Measurements from ENCODE around the gene SLC18A3. TPM values are rescaled to one million over a fixed set of nuclear protein-coding genes. Genes with fewer than 3 reads are reported as not detected.

The SLC18A3 gene
- total RNA-seq, 3 donors from 2014 or later = not detected

- H3K4me3 ChIP-seq = no peak overlapping the region
- H3K27me3 ChIP-seq = peaks cover 0 to 51% of the 10 kb centered on the region in 2 donors
- H3K27ac ChIP-seq = no peak overlapping the region
- intact Hi-C loops (cut with DNase I; ENCODE audit: low total_unique reads) = no loop called here
- no peak for TF ChIP-seq POLR2A (IDR thresholded peaks at IDR 0.05)
- no peak for TF ChIP-seq POLR2AphosphoS5 (IDR thresholded peaks at IDR 0.05)
- no peak for TF ChIP-seq CTCF (IDR thresholded peaks at IDR 0.05)
- no peaks in the 10 kb centered on the region for H3K9me3 ChIP-seq
- no peak for DNase-seq (ENCODE audit: low spot score in 2 of 2)
- H3K4me1 ChIP-seq = no peaks in the 10 kb centered on the region
- H3K36me3 ChIP-seq = no peaks in the 10 kb centered on the region
Measured at GRCh38 chr10:49601857-49602256, 8.3 kb upstream of the SLC18A3 start.

DNA sequence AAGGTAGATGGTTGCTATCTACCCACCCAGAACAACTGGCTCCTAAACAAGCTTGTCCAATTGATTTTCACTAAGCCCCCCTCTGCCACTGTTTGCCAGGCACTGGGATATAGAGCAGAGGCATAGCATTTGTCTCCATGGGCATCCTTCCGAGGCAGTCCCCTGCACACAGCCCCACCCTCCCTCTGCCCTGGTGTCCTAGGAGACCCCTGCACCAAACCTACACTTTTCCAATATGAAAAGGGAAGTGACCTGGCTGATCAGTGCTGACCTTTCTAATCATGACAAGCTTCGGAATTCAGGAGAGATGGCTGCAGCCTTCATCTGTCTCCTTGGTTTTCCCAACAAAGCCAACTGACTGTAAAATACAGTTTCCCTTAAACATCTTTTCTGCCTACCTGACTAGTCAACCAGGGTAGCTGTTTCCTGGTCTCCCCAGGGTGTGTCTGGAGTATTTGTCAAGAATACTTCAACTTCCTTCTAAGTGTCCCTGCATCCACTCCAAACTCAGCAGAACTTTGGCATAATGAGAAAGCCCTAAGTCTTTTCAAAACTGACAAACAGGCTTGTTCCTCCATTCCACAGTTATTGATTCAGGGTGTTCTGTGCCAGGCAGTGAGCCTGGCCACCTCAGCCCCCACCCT is 7.6 kb upstream of the SLC18A3 start:
- Histone ChIP-seq H3K4me1 (no peaks in the 10 kb centered on the region), H3K27ac (no peak overlapping the region), H3K4me3 (no peak overlapping the region), H3K36me3 (no peaks in the 10 kb centered on the region), H3K9me3 (no peaks in the 10 kb centered on the region), H3K27me3 (peaks cover 0 to 57% of the 10 kb centered on the region in 2 donors)
- TF ChIP-seq POLR2A (IDR thresholded peaks at IDR 0.05) (no peak), POLR2AphosphoS5 (IDR thresholded peaks at IDR 0.05) (no peak), CTCF (IDR thresholded peaks at IDR 0.05) (no peak)
- intact Hi-C loops (cut with DNase I; ENCODE audit: low total_unique reads) = no loop called here
- DNase-seq (ENCODE audit: low spot score in 2 of 2) = no peak

- no peak for TF ChIP-seq POLR2A (IDR thresholded peaks at IDR 0.05)
- TF ChIP-seq CTCF (IDR thresholded peaks at IDR 0.05) = no peak
- no peak for TF ChIP-seq POLR2AphosphoS5 (IDR thresholded peaks at IDR 0.05)
- DNase-seq (ENCODE audit: low spot score in 2 of 2) = no peak
- Histone ChIP-seq H3K36me3 (no peaks in the 10 kb centered on the region), H3K4me3 (no peak overlapping the region), H3K9me3 (no peaks in the 10 kb centered on the region), H3K27me3 (peaks cover 7 to 72% of the 10 kb centered on the region in 2 donors), H3K27ac (no peak overlapping the region), H3K4me1 (no peaks in the 10 kb centered on the region)
- intact Hi-C loops (cut with DNase I; ENCODE audit: low total_unique reads) = no loop called here
Measured at GRCh38 chr10:49605216-49605938, 4.7 kb upstream of the SLC18A3 start.

DNA sequence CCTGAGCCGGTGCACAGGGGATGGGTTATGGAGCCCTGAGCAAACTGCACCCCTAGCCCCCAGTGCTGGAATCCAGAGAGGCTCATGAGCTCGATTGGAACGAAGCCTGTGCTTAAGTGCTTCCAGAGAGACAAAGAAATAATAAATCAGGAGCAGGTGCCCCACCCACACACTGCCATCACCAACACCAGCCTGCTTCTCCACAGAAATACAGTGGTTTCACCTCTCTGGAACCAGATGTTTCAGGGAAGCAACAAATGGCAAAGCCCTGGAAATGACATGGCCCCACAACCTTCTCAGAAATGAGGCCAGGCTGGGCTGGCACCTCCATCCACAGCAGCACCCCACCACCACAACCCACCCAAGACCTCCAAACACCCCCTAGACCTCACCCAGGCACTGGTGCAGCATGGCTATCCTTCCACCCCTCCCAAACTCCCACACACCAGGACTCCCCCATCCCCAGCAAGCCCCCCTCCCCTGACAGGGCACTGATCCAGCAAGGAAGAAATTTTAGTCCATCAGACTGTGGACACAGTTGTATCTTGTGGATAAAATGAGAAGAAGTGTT is 4.1 kb upstream of the SLC18A3 start:
- no peak overlapping the region for H3K27ac ChIP-seq
- TF ChIP-seq CTCF (IDR thresholded peaks at IDR 0.05) (no peak), POLR2AphosphoS5 (IDR thresholded peaks at IDR 0.05) (no peak)
- peaks cover 0 to 2% of the 10 kb centered on the region in 2 donors for H3K4me1 ChIP-seq
- DNase-seq (ENCODE audit: low spot score in 2 of 2) = peak in 1 of 2 donors; percentile 40
- H3K27me3 ChIP-seq = peaks cover 7 to 79% of the 10 kb centered on the region in 2 donors
- no peaks in the 10 kb centered on the region for H3K9me3 ChIP-seq
- intact Hi-C loops (cut with DNase I; ENCODE audit: low total_unique reads) = no loop called here
- no peak overlapping the region for H3K4me3 ChIP-seq
- H3K36me3 ChIP-seq = no peaks in the 10 kb centered on the region

- peaks cover 0 to 2% of the 10 kb centered on the region in 2 donors for H3K4me1 ChIP-seq
- TF ChIP-seq POLR2A (IDR thresholded peaks at IDR 0.05) (no peak), CTCF (IDR thresholded peaks at IDR 0.05) (no peak), POLR2AphosphoS5 (IDR thresholded peaks at IDR 0.05) (no peak)
- peaks cover 7 to 82% of the 10 kb centered on the region in 2 donors for H3K27me3 ChIP-seq
- DNase-seq (ENCODE audit: low spot score in 2 of 2) = peak in 1 of 2 donors; percentile 57
- no peak overlapping the region for H3K4me3 ChIP-seq
- no peaks in the 10 kb centered on the region for H3K36me3 ChIP-seq
- H3K9me3 ChIP-seq = no peaks in the 10 kb centered on the region
- H3K27ac ChIP-seq = no peak overlapping the region
- intact Hi-C loops (cut with DNase I; ENCODE audit: low total_unique reads) = no loop called here
Measured at GRCh38 chr10:49606981-49607535, 3.1 kb upstream of the SLC18A3 start.

Data from breast epithelium (tissue), 4 donors.